ENCODE results near the gene PPM1F.
A peak's percentile ranks its signal among the peaks of the same experiment; 100 is the strongest.

PPM1F gene

GRCh38 chr22:21985214-21985613 lies 32.6 kb upstream of the PPM1F start:
- no peak for DNase-seq (ENCODE audit: low read depth)
- no peak for TF ChIP-seq CTCF (conservative IDR thresholded peaks at IDR 0.05; ENCODE audit: low read depth, low read length)
- no peak overlapping the region for H3K4me3 ChIP-seq (ENCODE audit: low read depth, low read length)

GRCh38 chr22:21984793-21985192 lies 32.1 kb upstream of the PPM1F start:
- DNase-seq (ENCODE audit: low read depth), result peak; percentile 71
- no peak overlapping the region for H3K4me3 ChIP-seq (ENCODE audit: low read depth, low read length)
- peak; percentile 79 for TF ChIP-seq CTCF (conservative IDR thresholded peaks at IDR 0.05; ENCODE audit: low read depth, low read length)

- peak; percentile 78 for DNase-seq (ENCODE audit: low read depth)
- no peak for TF ChIP-seq CTCF (conservative IDR thresholded peaks at IDR 0.05; ENCODE audit: low read depth, low read length)
- peak within 1 kb of the TSS; percentile 92 for H3K4me3 ChIP-seq (ENCODE audit: low read depth, low read length)
Observed at GRCh38 chr22:21982338-21982965, 29.8 kb upstream of the PPM1F start, which contains the start of gene TOP3B. Gene TOP3B (minus strand): TSS chr22:21982787. CDS start chr22:21975709, 7,078 bp downstream.

GRCh38 chr22:21981874-21982273 lies 29.2 kb upstream of the PPM1F start:
- TF ChIP-seq CTCF (conservative IDR thresholded peaks at IDR 0.05; ENCODE audit: low read depth, low read length), result no peak
- H3K4me3 ChIP-seq (ENCODE audit: low read depth, low read length), result peak overlapping the region; percentile 92
- peak; percentile 4 for DNase-seq (ENCODE audit: low read depth)

- TF ChIP-seq CTCF (conservative IDR thresholded peaks at IDR 0.05; ENCODE audit: low read depth, low read length), result no peak
- DNase-seq (ENCODE audit: low read depth), result no peak
- no peak overlapping the region for H3K4me3 ChIP-seq (ENCODE audit: low read depth, low read length)
Observed at GRCh38 chr22:21980547-21980946, 27.9 kb upstream of the PPM1F start.

GRCh38 chr22:21978564-21979386 lies 26.1 kb upstream of the PPM1F start:
- TF ChIP-seq CTCF (conservative IDR thresholded peaks at IDR 0.05; ENCODE audit: low read depth, low read length), result no peak
- H3K4me3 ChIP-seq (ENCODE audit: low read depth, low read length), result no peak overlapping the region
- DNase-seq (ENCODE audit: low read depth), result no peak
